DOHH2 (cell line): ENCODE data around the gene SNX30.

Experiments used
- H3F3A ChIP-seq: fragments of 200-600 bp; sonication (generic), shearing (Covaris generic); 2 replicates; pipeline ENCODE4 v1.6.0; 2016; ENCODE audit warnings: antibody characterized with exemption, mild to moderate bottlenecking; ENCODE audit not compliant: control insufficient read depth, insufficient read depth
- H3K27ac ChIP-seq: fragments of 200-600 bp; sonication (generic); 2 replicates; pipeline ENCODE4 v1.5.1; 2014; ENCODE audit warnings: low read depth, mild to moderate bottlenecking, low read length, moderate library complexity
- H3K27me3 ChIP-seq: fragments of 200-600 bp; sonication (generic); 2 replicates; pipeline ENCODE4 v1.6.1; 2014; ENCODE audit warnings: mild to moderate bottlenecking, low read length, mixed read lengths; ENCODE audit not compliant: control insufficient read depth
- H3K36me3 ChIP-seq: fragments of 200-600 bp; sonication (generic); 2 replicates; pipeline ENCODE4 v1.6.1; 2014; ENCODE audit warnings: mild to moderate bottlenecking, low read length, moderate library complexity, mixed read lengths; ENCODE audit not compliant: control insufficient read depth
- H3K4me1 ChIP-seq: fragments of 200-600 bp; sonication (generic); 2 replicates; pipeline ENCODE4 v1.6.1; 2014; ENCODE audit warnings: mild to moderate bottlenecking, low read length, mixed read lengths; ENCODE audit not compliant: control insufficient read depth
- H3K4me2 ChIP-seq: fragments of 200-600 bp; sonication (generic); 2 replicates; pipeline ENCODE4 v1.6.0; 2014; ENCODE audit warnings: mild to moderate bottlenecking, low read length, moderate library complexity
- H3K4me3 ChIP-seq: fragments of 200-600 bp; sonication (generic); 2 replicates; pipeline ENCODE4 v1.5.1; 2014; ENCODE audit warnings: mild to moderate bottlenecking, low read length, mixed read lengths
- H3K79me2 ChIP-seq: fragments of 200-600 bp; sonication (generic); 2 replicates; pipeline ENCODE4 v1.6.1; 2014; ENCODE audit warnings: mild to moderate bottlenecking, low read length, mixed read lengths; ENCODE audit not compliant: control insufficient read depth
- H3K9me2 ChIP-seq: fragments of 200-600 bp; sonication (generic); replicated peaks from 2 replicates; pipeline ENCODE4 v1.6.1; 2014; ENCODE audit warnings: mild to moderate bottlenecking, low read length, mixed read lengths; ENCODE audit not compliant: control insufficient read depth
- H3K9me3 ChIP-seq: fragments of 200-600 bp; sonication (generic); 2 replicates; pipeline ENCODE4 v1.6.1; 2014; ENCODE audit warnings: antibody characterized with exemption, low read length, mixed read lengths; ENCODE audit not compliant: control insufficient read depth, insufficient read depth
- H4K20me1 ChIP-seq: fragments of 200-600 bp; sonication (generic); 2 replicates; pipeline ENCODE4 v1.6.0; 2014; ENCODE audit warnings: low read depth, mild to moderate bottlenecking, antibody characterized with exemption, low read length, moderate library complexity; ENCODE audit not compliant: control insufficient read depth, insufficient read depth
- EZH2phosphoT487 ChIP-seq: fragments of 200-600 bp; sonication (generic); IDR thresholded peaks from 2 replicates; pipeline ENCODE4 v1.6.1; 2017; ENCODE audit warnings: borderline replicate concordance, mild to moderate bottlenecking, antibody characterized with exemption, low read length, moderate library complexity, mixed read lengths
- TF ChIP-seq, protein P1 (sequence below): fragments of 200-600 bp; sonication (generic); IDR thresholded peaks from one replicate; pipeline ENCODE4 v1.5.1; 2014; ENCODE audit warnings: antibody characterized with exemption, mild to moderate bottlenecking, low read depth, low read length; ENCODE audit not compliant: poor library complexity, severe bottlenecking

The SNX30 gene

DNA sequence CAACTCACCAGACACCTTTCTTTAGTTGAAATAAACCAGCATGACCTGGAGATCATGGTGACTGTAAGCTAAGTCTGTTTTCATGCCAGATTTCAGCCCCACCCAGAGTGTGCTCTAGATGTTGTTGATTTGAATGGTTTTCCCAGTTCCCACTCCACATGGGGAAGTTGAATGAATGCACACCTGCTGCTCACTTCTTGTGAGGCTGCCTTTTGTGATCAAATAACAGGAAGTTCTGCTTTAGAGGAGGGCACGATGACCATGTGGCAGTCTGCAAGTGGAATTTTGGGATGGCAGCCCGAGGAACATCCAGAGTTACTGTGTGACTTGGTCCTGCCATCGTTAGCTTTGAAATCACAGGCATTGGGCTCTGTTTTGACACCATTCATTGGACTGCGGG, 121.5 kb downstream of the SNX30 start:
- no peak overlapping the region for H3K4me2 ChIP-seq
- H3F3A ChIP-seq: no peaks in the 10 kb centered on the region
- peaks cover 4% of the 10 kb centered on the region; the same call in 1 of the 2 replicates for H3K4me1 ChIP-seq
- H3K27ac ChIP-seq: no peak overlapping the region
- H3K9me3 ChIP-seq: no peaks in the 10 kb centered on the region
- H3K36me3 ChIP-seq: peaks cover 4% of the 10 kb centered on the region; the same call in 1 of the 2 replicates
- H4K20me1 ChIP-seq: no peaks in the 10 kb centered on the region
- no peaks in the 10 kb centered on the region for H3K79me2 ChIP-seq
- no peaks in the 10 kb centered on the region for H3K9me2 ChIP-seq
- H3K27me3 ChIP-seq: no peaks in the 10 kb centered on the region
- no peak for TF ChIP-seq EZH2phosphoT487
- TF ChIP-seq, protein P1, sequence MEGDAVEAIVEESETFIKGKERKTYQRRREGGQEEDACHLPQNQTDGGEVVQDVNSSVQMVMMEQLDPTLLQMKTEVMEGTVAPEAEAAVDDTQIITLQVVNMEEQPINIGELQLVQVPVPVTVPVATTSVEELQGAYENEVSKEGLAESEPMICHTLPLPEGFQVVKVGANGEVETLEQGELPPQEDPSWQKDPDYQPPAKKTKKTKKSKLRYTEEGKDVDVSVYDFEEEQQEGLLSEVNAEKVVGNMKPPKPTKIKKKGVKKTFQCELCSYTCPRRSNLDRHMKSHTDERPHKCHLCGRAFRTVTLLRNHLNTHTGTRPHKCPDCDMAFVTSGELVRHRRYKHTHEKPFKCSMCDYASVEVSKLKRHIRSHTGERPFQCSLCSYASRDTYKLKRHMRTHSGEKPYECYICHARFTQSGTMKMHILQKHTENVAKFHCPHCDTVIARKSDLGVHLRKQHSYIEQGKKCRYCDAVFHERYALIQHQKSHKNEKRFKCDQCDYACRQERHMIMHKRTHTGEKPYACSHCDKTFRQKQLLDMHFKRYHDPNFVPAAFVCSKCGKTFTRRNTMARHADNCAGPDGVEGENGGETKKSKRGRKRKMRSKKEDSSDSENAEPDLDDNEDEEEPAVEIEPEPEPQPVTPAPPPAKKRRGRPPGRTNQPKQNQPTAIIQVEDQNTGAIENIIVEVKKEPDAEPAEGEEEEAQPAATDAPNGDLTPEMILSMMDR: no peak
- H3K4me3 ChIP-seq: no peak overlapping the region

DNA sequence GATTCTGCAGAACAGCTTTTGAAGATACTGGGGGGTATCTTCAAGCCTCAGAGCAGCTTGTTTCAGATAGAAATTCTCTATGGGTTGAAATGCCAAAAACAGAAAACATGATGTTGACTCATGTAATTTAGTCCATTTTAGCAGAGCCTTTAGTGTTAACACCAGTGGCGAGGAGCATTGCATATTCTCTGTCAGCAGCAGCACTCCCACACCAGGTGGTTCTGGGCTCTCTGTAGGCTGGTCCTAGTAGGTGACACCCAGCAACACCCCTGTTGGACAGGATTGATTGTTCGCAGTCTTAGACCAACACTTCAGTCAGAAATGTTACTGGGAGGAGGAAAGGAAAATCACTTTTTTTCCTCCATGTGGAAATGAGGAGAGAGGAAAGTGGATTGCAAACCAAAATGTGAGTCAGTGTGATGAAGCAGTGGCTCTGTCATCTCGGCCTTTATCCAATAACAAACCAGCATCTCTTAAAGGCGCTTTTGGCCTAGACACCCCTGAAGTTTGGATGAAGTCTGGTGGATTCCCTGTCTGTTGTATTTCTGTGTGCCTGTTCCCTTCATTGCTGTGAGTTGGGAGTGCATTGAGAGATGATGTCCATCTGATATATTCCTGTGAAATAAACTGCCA, 123.3 kb downstream of the SNX30 start:
- no peaks in the 10 kb centered on the region for H3F3A ChIP-seq
- no peaks in the 10 kb centered on the region for H3K79me2 ChIP-seq
- H3K4me3 ChIP-seq: no peak overlapping the region
- no peaks in the 10 kb centered on the region for H4K20me1 ChIP-seq
- no peaks in the 10 kb centered on the region for H3K27me3 ChIP-seq
- H3K4me2 ChIP-seq: no peak overlapping the region
- H3K9me3 ChIP-seq: no peaks in the 10 kb centered on the region
- no peaks in the 10 kb centered on the region; the same call in 1 of the 2 replicates for H3K36me3 ChIP-seq
- no peaks in the 10 kb centered on the region for H3K9me2 ChIP-seq
- TF ChIP-seq, protein P1: no peak
- TF ChIP-seq EZH2phosphoT487: no peak
- H3K4me1 ChIP-seq: peaks cover 4% of the 10 kb centered on the region; the same call in 1 of the 2 replicates
- no peak overlapping the region for H3K27ac ChIP-seq

DNA sequence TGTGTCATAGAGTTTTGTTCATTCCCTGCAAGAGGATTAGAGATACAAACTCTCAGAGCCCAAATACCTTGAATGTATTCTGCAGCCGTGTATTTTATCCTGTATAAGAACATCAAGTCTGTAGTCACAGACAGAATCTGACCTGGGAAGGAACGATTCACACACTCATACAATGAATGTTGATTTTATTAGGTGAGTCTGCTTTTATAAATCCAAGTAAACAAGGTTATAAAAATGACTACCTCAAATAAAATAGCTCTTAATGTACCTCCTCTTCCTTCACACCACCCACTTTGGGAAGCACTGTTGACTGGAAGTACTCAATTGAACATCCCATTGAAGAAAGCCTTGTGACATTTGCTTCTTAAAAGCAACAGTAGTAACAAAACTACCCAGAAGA, 128.2 kb downstream of the SNX30 start:
- Histone ChIP-seq H4K20me1 (no peaks in the 10 kb centered on the region), H3K27me3 (no peaks in the 10 kb centered on the region), H3K27ac (no peak overlapping the region), H3K9me3 (no peaks in the 10 kb centered on the region), H3K4me3 (no peak overlapping the region), H3K79me2 (no peaks in the 10 kb centered on the region), H3K9me2 (no peaks in the 10 kb centered on the region), H3F3A (no peaks in the 10 kb centered on the region), H3K4me1 (no peaks in the 10 kb centered on the region), H3K4me2 (no peak overlapping the region), H3K36me3 (no peaks in the 10 kb centered on the region)
- TF ChIP-seq EZH2phosphoT487: no peak
- TF ChIP-seq, protein P1: no peak
